Mucosa of rectum (tissue), 2 donors: ENCODE measurements around the gene DESI2.

Source experiments
- H3K27ac ChIP-seq, 2 donors: one replicate each; pipeline ENCODE4 v1.7.0; 2013; ENCODE audit warnings: inconsistent platforms in 2 of 2, low read depth in 2 of 2, low read length in 2 of 2
- H3K27me3 ChIP-seq, 2 donors: one replicate each; pipeline ENCODE4 v1.7.0; 2013; ENCODE audit warnings: low read length in 2 of 2; ENCODE audit not compliant: control insufficient read depth in 2 of 2, insufficient read depth in 2 of 2
- H3K36me3 ChIP-seq, 2 donors: one replicate each; pipeline ENCODE4 v1.7.0; 2013; ENCODE audit warnings: low read length in 2 of 2; ENCODE audit not compliant: control insufficient read depth in 2 of 2, insufficient read depth in 2 of 2
- H3K4me1 ChIP-seq, 2 donors: one replicate each; pipeline ENCODE4 v1.7.0; 2013; ENCODE audit warnings: low read length in 2 of 2, mild to moderate bottlenecking in 1 of 2; ENCODE audit not compliant: control insufficient read depth in 2 of 2, insufficient read depth in 2 of 2
- H3K4me3 ChIP-seq, 2 donors: one replicate each; pipeline ENCODE4 v1.7.0; 2013; ENCODE audit warnings: low read length in 2 of 2
- H3K9ac ChIP-seq, 2 donors: one replicate each; pipeline ENCODE4 v1.7.0; 2013; ENCODE audit warnings: low read length in 2 of 2, low read depth in 1 of 2, mild to moderate bottlenecking in 1 of 2
- H3K9me3 ChIP-seq, 2 donors: one replicate each; pipeline ENCODE4 v1.7.0; 2013; ENCODE audit warnings: low read length in 2 of 2; ENCODE audit not compliant: control insufficient read depth in 2 of 2
- donor health status: healthy.
- donor health status: Normal muscosa, but diverticular disease.

The DESI2 gene

DNA sequence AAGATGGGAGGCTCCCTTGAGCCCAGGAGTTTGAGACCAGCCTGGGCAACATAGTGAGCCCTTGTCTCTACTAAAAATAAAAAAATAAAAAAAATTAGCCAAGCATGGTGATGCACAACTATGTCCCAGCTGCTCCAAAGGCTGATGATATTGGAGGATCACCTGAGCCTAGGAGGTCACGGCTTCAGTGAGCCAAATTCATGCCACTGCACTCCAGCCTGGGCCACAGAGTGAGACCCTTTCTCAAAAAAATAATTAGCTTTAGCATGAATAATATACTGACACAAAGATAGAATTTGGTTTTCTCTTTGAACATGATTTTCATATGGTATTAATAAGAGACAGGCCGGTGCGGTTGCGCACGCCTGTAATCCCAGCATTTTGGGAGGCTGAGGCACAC, 88.8 kb downstream of the DESI2 start:
- Histone ChIP-seq H3K9ac (no peak overlapping the region), H3K27ac (no peak overlapping the region), H3K36me3 (no peaks in the 10 kb centered on the region), H3K4me3 (no peak overlapping the region), H3K4me1 (no peaks in the 10 kb centered on the region), H3K9me3 (no peaks in the 10 kb centered on the region), H3K27me3 (no peaks in the 10 kb centered on the region)

DNA sequence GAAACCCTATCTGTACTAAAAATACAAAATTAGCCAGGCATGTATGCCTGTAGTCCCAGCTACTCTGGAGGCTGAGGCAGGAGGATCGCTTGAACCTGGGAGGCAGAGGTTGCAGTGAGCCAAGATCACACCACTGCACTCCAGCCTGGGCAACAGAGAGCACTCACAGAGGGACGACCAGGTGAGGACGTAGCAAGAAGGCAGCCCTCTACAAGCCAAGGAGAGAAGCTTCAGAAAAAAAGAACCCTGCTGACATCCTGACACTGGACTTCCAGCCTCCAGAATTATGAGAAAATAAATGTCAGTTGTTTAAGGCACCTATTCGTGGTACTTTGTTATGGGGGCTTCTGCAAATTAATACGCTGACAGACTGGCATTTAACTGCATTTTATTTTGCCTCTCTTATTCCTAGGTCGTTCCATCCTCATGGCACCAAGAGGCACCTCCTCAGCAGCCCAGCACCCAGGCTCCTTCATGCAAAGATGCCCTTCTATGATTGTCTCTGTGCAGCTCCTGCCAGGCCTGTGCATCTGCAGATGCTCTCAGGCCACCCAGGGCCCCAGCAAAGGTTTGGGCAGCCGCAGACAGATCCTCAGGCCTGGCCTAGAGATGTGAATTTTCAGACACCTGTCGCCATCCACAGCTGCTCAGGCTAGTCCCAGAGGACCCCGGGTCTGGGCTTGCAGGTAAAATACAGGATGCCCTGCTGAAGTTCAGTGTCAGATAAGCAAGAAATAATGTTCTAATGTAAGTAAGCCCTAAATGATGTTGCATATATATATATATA, 96.5 kb downstream of the DESI2 start:
- H3K36me3 ChIP-seq, result no peaks in the 10 kb centered on the region
- H3K27ac ChIP-seq, result no peak overlapping the region
- no peaks in the 10 kb centered on the region for H3K4me1 ChIP-seq
- H3K27me3 ChIP-seq, result no peaks in the 10 kb centered on the region
- no peaks in the 10 kb centered on the region for H3K9me3 ChIP-seq
- H3K9ac ChIP-seq, result no peak overlapping the region
- H3K4me3 ChIP-seq, result no peak overlapping the region

DNA sequence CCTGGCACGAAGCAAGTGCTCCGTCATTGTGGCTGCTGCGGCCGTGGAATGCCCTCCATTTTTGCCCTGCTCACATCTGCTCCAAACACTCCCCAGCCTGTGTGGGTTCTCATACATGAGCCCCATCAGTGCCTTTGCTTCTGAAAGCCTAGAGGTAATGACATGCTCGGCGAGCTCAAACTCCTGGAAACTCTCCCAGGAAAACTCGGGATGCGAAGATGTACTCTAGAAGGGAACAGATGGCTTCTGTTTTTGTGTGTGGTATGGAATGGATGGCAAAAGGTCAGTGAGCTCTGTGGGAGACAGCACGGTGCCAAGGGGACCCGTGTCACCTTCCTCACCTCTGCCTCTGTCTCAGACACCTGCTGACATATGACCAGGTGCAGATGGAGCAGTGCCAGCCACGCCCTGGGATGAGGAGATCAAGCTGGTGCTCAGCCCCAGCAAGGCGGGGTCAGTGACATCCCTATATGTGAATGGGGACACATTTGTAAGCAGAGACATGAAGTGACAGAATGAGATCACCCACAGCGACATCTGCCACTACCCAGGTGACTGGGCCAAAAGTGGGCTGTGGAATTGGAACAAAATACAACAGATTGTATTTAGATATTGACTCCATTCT, 98.5 kb downstream of the DESI2 start:
- no peak overlapping the region for H3K4me3 ChIP-seq
- H3K27ac ChIP-seq, result no peak overlapping the region
- no peak overlapping the region for H3K9ac ChIP-seq
- no peaks in the 10 kb centered on the region for H3K36me3 ChIP-seq
- no peaks in the 10 kb centered on the region for H3K9me3 ChIP-seq
- H3K27me3 ChIP-seq, result no peaks in the 10 kb centered on the region
- H3K4me1 ChIP-seq, result no peaks in the 10 kb centered on the region

DNA sequence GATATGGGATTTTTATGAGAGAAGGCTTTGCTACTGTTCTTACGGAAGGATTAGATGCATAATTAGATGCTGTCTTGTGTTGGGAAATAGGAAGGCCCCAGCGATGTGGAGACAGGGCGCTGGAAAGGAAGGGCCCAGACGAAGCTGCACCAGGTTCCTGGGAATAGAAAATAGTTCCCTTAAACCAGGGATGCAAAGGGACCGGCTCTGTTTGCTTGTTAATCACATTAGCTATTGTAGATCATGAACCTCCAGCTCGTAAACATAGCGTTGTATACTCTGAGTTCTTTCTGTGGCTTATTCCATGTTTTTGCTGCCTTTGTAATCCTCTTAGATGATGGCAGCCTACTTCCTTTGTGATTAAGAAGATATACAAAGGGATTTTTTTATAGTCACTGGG, 102.7 kb downstream of the DESI2 start:
- H3K9me3 ChIP-seq, result no peaks in the 10 kb centered on the region
- H3K36me3 ChIP-seq, result no peaks in the 10 kb centered on the region
- H3K4me1 ChIP-seq, result no peaks in the 10 kb centered on the region
- no peaks in the 10 kb centered on the region for H3K27me3 ChIP-seq
- no peak overlapping the region for H3K27ac ChIP-seq
- H3K9ac ChIP-seq, result no peak overlapping the region
- no peak overlapping the region for H3K4me3 ChIP-seq

DNA sequence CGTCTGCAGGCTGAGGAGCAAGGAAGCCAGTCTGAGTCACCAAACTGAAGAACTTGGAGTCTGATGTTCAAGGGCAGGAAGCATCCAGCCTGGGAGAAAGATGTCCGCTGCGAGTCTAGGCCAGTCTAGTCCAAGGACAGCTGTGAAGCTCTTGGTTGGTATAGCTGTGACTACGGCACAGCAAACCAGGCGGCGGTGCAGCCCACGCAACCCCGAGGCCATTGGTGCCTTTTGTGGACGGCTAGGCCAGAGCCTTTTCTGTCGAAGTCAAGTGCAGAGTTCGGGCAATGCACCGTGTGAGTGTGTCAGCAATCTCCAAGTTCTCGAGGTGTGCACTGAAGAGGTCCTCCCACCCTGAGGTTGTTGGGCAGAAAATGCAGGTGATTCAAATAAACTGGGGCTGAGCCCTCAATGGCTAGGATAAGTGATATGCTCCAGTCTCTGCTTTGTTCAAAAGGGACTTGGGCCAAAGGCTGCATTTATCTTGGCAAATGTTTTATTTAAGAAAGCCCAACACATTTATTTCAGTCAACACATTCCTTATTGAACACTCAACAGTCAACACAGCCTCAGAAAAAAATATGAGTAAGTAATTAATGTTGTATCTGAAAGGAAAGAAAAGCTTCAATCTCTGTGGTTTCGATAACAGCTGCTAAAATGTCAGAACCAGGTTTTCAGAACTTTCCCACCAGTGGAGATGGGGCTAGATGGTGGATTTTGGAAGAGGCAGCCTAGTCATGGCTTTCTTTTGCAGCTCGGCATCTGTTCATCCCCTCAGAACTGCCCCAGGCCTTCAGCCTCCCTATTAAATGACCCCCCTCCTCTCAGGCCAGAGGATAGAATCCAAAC, 104.4 kb downstream of the DESI2 start:
- Histone ChIP-seq H3K36me3 (no peaks in the 10 kb centered on the region), H3K9me3 (no peaks in the 10 kb centered on the region), H3K9ac (no peak overlapping the region), H3K27me3 (no peaks in the 10 kb centered on the region), H3K4me1 (no peaks in the 10 kb centered on the region), H3K4me3 (no peak overlapping the region), H3K27ac (no peak overlapping the region)
